Adrenal gland (tissue), 5 donors: ENCODE results near the gene ENOX1.

Experiments
- CTCF ChIP-seq, 6 experiments: fragments of 450-650 bp in 4 of 6; fragments of 200-600 bp in 2 of 6; sonication (generic) in 1 of 6; IDR thresholded peaks; 1 replicate in 5 of 6; 2 replicates in 1 of 6; pipeline versions ENCODE4 v1.5.1 to v1.8.0; 2016 to 2021; ENCODE audit warnings: antibody characterized with exemption in 6 of 6, mild to moderate bottlenecking in 2 of 6, moderate library complexity in 1 of 6
- POLR2A ChIP-seq, 2 donors: fragments of 450-650 bp; IDR thresholded peaks; one replicate each; pipeline ENCODE4 v1.6.1; 2017; ENCODE audit warnings: antibody characterized with exemption in 2 of 2, mild to moderate bottlenecking in 2 of 2, moderate library complexity in 1 of 2
- donor health status: DM: no; HTN: no; CAD: no.

- TF ChIP-seq POLR2A (IDR thresholded peaks at IDR 0.05) (no peak), CTCF (IDR thresholded peaks at IDR 0.05) (no peak)
These were observed 360.4 kb downstream of the ENOX1 start for GRCh38 chr13:43426355-43426754.
